HS-5 (cell line): ENCODE measurements around the gene FOXC1.

Source experiments
- DNase-seq: peaks from one replicate; pipeline ENCODE4 v3.0.0-alpha.2; 2012; ENCODE audit warnings: low read depth

FOXC1 gene

DNA sequence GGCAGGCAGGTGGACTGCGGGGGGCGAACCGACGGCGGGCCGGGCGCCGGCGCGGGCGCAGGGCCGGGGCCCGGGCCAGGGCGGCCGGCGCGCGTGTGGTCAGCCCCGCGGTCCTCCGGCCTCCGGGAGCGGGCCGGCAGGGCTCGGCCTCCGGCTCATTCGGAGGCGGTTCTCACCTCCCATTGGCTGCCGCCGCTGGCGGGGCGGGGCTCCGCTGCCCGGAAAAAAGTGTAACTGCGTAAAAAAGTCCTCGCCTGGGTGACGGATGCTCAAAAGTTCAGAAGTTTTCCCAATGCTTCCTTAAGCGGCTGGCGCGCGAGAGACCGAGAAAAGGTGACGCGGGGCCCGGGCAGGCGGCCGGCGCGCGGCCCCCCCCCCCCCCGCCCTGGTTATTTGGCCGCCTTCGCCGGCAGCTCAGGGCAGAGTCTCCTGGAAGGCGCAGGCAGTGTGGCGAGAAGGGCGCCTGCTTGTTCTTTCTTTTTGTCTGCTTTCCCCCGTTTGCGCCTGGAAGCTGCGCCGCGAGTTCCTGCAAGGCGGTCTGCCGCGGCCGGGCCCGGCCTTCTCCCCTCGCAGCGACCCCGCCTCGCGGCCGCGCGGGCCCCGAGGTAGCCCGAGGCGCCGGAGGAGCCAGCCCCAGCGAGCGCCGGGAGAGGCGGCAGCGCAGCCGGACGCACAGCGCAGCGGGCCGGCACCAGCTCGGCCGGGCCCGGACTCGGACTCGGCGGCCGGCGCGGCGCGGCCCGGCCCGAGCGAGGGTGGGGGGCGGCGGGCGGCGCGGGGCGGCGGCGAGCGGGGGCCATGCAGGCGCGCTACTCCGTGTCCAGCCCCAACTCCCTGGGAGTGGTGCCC is at the start of gene FOXC1:
Gene FOXC1, plus strand, starts transcription at position 268 of the 849 bp plus-strand sequence. Its CDS starts 531 bp downstream, at position 799.
- peak; percentile 87 for DNase-seq

DNA sequence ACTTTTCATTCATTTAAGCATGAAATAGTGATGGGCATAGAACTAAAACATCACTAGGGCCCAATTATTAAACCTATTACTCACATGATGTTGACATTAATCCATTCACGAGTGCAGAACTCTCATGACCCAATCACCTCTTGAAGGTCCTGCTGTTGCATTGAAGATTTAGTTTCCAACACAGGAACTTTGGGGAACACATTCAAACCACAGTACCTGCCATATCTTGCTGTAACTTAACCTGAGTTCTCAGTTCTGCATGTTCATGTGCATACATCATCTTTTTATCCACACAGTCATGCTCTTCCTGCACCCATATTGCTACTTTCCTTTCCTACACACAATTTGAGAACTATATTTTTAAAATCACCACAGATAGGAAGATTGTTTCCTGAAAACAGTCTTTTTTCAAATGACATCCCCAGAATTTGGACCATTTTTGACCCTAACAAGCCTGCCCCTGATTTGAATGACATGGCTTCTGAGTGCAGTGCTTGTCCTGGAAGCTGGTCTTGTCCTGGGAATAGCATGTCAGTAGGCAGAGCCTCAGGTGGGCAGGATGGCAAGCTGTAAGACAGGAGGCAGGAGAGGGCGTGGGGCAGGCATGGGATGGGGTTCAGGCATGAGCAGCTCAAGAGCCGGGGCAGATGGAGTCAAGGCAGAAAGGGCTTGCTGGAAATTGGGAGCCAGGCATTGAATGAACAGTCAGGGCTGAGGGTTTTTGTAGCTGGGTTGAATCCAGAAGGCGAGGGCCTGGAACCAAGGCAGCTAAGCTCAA is 49.2 kb upstream of the FOXC1 start:
- no peak for DNase-seq

DNA sequence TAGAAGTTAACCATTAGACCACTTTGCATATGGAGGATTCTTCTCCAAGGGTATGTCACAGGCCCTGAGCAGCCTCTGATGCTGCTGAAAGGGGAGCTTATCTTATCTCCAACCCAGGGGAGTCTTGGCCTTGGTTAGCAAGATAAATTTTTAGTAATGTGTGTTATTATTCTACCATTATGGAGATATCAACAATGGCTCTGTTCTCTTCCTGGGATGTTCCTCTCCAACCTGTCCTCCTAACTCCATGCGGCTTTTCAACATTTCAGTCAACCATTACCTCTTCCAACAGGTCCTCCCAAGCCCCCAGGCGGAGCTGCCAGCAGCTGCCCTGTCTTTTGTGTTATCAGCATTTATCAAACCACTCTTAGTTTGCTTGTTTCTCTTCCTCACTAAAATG is 48.4 kb upstream of the FOXC1 start:
- no peak for DNase-seq

- no peak for DNase-seq
These were observed 47.4 kb upstream of the FOXC1 start for GRCh38 chr6:1562171-1562955.

- no peak for DNase-seq
These were observed 40.3 kb upstream of the FOXC1 start for GRCh38 chr6:1569377-1569776.

- DNase-seq, result no peak
These were observed 38.9 kb upstream of the FOXC1 start for GRCh38 chr6:1570848-1571247.

DNA sequence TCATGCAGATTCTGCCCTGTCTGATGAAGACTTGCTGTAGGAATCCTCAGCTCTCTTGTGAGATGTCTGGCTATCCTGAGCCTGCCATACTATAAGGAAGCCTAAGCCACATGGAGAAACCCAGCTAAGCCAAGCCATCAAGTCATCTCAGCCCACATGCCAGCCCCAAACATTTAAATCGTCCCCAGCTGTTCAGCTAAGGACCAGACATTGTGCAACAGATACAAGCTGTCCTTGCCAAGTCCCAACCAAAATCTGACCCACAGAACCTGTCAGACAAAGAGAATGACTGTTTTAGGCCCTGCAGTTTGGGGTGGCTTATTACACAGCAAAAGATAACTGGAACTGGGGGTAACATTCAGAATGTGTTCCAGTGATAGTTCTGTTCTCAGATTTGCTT is 36.8 kb upstream of the FOXC1 start:
- no peak for DNase-seq

GRCh38 chr6:1574083-1574761 is 35.5 kb upstream of the FOXC1 start:
- no peak for DNase-seq

DNA sequence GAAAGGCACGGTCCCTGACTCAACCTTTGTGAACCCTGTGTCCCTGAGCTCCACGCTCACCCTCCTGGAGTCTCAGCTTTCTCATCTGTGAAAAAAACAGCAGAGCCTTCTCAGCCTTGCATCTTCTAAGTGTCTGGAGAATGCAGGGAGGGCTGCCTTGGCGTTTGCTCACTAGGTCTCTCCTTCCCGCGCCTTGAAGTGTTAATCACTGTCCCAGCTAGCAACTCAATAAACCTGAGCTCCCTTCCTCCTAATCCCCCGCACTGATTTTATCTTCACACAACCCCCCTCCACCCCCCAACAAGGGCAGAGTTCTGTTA is 34.9 kb upstream of the FOXC1 start:
- DNase-seq, result no peak

DNA sequence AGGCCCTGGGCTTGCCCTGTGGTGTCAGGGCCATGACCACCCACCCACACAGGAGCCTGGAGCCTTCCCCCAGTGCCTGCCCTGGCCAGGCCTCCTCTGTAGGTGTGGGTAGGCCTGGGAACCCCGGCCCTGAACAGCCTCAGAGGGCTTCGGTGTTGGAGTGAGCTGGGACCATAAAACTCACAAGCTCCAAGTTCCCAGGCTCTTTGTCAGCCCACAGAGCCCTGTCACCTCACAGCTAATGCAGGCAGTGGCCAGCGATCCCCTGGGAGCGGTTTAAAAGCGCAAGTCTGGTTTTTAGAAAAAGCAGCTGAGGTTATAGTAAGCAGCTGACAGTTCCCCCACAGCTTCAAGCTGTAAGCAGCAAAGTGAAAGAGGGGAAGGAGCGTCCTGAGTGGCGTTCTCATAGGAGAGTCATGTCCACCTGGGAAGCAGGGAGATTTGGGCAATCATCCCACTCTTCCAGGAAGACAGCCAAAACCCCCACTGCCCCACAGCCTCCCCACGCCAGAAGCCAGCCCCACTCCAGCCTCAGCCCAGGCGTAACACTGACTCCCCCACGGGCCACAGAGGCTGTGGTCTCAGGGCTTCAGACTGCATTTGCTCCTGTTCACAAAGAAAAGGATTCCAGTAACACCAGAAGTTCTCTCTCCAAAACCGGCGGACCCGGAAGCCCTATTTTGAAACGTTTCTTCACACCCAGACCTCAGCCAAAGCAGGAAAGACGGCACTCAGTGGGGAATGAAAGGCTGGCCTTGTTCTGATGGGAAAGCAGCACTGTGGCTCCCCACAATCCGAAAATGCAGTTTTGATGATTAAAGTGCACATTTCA is 34.3 kb upstream of the FOXC1 start:
- no peak for DNase-seq

DNA sequence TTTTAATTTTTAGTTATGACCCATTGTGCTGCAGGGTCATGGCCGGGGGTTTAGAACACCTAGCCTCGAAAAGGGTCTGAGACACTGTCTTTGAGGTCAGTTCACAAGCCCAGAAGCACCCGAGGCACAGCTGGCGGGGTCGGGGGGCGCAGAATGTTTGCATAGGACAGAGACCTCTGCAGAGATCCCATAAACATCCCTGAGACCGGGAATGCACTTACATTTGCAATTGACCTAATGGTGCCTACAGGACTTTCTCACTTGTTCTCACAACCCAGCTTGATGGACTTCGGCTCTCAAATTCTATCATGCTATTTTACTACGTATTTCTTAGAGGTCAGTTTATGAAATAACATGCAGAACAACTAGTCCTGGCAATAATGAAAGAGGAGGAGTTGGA is 33.5 kb upstream of the FOXC1 start:
- DNase-seq, result no peak

DNA sequence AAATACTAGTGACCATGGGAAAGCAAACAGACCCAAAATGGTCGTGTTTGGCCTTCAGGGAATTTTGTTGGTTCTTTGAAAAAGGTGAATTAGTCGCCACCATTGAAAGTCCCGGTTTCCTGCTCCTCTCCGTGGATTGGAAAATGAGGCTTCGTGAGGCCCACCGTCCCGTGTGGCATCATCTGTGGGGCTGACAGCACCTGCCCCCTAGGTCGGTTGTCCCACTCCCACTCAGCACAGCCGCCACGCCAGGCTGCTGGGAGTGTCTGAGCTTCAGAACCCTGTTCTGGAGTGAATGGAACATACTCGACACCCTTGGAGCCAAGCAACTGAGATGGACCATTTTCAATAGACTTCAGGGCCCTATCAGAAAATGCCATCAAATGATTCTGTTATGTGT is 33.0 kb upstream of the FOXC1 start:
- no peak for DNase-seq

DNA sequence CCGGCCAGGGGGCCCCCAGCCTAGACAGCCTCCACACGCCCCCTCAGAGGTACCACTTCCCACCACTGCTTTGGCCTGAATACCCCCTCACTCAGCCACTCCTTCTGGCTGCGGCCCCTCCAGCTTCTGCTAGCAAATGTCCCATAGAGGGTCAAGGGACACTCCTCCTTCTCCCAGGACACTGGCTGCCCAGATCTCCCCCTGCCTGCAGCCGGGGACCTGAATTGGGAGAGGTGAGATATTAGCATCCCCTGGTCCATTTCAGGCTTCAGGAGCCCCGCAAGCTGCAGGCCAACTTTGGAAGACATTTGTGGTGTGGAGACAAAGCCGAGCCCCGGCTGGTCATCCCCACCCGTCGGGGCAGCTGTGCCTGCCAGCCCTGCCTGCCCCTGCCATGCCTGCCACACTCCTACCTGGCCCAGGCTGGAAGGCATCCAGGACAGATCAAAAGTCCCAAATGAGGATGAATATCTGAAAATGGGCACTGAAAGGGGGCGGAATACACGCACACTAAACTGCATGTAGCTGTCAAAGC is 32.5 kb upstream of the FOXC1 start:
- DNase-seq, result no peak

DNA sequence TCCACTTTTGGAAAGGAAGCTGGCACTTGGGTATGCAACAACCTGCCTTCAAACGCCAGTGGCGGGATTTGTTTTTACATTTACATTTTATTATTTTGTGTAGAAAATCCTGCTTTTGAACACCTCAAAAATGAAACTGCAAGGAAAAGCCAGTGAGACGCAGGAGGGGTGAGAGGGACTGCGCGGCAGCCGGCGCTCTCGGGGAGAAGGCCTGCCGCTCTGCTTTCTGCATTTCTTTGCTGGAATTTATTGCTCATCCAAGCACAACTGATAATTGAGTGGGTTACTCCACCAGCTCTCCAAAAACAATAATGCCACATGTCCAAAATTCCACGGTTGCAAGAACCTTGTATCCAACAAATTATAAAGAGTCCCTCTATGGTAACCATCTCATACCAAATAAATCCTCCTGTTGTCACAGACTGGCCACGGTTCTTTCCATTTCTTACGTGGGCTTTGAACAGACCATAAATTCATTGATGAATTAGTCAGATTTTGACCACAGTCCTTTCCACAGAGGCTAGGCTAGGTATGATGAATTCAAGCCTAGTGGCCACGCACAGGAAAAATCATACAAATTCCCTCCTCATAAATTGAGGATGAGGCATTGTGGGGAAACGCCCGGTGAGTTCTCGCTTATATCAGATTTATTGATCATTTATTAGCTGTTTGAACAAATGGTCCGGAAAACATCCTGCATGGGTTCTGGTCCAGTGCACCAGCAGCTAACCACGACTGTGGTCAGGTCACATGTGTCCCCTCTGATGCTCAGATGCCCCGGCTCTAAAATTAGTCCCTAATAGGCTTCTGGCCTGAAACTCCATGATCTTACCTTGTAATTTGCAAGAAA is 31.6 kb upstream of the FOXC1 start:
- no peak for DNase-seq

- DNase-seq, result no peak
These were observed 30.6 kb upstream of the FOXC1 start for GRCh38 chr6:1579096-1579495.

DNA sequence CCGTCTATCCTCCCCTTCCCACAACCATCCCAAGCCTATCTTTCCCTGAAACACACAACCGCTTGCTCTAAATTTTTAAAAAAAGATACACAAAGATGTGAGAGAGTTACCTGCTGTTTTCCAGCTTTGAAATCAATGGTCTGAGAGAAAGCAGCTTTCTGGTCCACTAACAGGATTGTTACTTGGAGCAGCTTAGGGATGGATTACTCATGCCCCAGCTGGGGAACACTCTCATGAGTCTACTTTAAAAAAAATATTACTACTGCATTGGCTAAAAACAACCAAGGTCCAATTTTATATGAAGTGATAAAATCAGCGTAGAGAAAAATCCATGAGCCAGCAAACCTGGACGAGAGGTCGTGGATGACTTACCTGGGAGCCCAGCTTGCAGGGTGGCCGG is 29.6 kb upstream of the FOXC1 start:
- DNase-seq, result no peak

DNA sequence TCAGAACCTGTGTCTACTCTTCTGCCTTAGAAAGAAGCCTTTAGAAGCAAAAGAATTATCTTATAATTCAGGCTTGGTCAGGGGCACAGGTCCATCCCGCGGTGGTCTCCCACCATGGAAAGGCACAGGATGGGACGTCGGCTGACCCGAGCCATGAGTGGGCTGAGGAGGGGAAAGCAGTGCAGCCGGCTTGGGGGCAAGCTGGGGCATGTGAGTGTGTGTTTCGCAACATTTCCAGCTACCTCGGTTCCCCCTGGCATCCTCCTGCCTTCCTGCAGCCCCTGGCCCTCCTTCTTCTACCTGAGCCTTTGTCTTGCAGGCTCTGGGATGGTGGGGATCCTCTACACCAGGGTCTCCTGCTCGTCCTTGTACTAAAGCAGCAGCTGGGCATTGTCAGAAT is 29.1 kb upstream of the FOXC1 start:
- DNase-seq, result no peak

- no peak for DNase-seq
These were observed 28.4 kb upstream of the FOXC1 start for GRCh38 chr6:1581120-1581991.

DNA sequence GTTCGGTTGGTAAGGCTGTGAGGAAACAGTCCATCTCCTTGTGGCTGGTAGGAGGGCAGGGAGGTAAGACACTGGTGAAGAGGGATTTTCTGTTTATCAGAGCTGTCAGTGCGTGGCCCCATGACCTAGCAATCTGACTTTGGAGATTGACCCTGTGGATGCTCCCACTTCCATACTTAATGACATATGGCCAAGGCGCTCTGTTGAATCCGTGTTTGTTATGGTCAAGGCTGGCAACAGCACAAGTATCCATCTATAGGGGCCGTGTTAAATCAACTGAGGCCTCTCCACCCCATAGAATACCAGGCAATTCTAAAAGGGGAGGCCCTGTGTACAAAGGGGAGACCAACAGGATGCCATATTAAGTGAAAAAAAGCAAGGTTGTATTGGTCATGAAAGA is 25.6 kb upstream of the FOXC1 start:
- no peak for DNase-seq
